IMR-90 (cell line): Measurements from ENCODE around the gene CEP128. TPM values are rescaled to one million over a fixed set of nuclear protein-coding genes. Genes with fewer than 3 reads are reported as not detected.

Experiments used
- ATAC-seq: fragments of 200-7000 bp; cut with Tn5 transposase; 2 replicates; pipeline ENCODE4 v1.9.1; 2020; ENCODE audit warnings: low read depth, mild to moderate bottlenecking, moderate library complexity
- BruUV-seq: library from RNA; stranded (reverse); fragments of 400-500 nt; replicated peaks from 2 replicates; lab custom pipeline; 2021; lab: Mats Ljungman, UMichigan
- CTCF ChIA-PET: fragments of 300-600 bp; formaldehyde crosslinking; extraction: SDS; loops from one replicate; lab custom pipeline; 2021; ENCODE audit warnings: antibody characterized with exemption; lab: Yijun Ruan, JAX
- POLR2A ChIA-PET: fragments of 300-600 bp; sonication (Branson Sonifier 250); formaldehyde crosslinking; loops from one replicate; lab custom pipeline; 2022; ENCODE audit warnings: antibody characterized with exemption; ENCODE audit not compliant: unreplicated experiment; lab: Charles Lee
- DNase-seq: peaks from one replicate; pipeline ENCODE4 v3.0.0; 2013
- H2AFZ ChIP-seq: replicated peaks from 2 replicates; pipeline ENCODE3; 2013; ENCODE audit warnings: low read length, mild to moderate bottlenecking; ENCODE audit not compliant: poor library complexity
- H2AK5ac ChIP-seq: 2 replicates; pipeline ENCODE4 v1.6.1; 2013; ENCODE audit warnings: low read depth, low read length, inconsistent platforms
- H2AK9ac ChIP-seq: replicated peaks from 2 replicates; pipeline ENCODE3; 2013; ENCODE audit warnings: mild to moderate bottlenecking, low read depth, low read length, moderate library complexity; ENCODE audit not compliant: poor library complexity
- H2BK120ac ChIP-seq: 2 replicates; pipeline ENCODE4 v1.6.1; 2013; ENCODE audit warnings: low read depth, low read length, inconsistent platforms
- H2BK15ac ChIP-seq: 3 replicates; pipeline ENCODE4 v1.6.1; 2013; ENCODE audit warnings: low read depth, low read length, inconsistent platforms
- H2BK20ac ChIP-seq: 2 replicates; pipeline ENCODE4 v1.6.1; 2013; ENCODE audit warnings: low read depth, mild to moderate bottlenecking, inconsistent platforms, low read length, moderate library complexity
- H2BK5ac ChIP-seq: 2 replicates; pipeline ENCODE4 v1.6.1; 2013; ENCODE audit warnings: mild to moderate bottlenecking, low read depth, low read length, inconsistent platforms; ENCODE audit not compliant: poor library complexity, severe bottlenecking
- H3K14ac ChIP-seq: replicated peaks from 2 replicates; pipeline ENCODE4 v1.6.1; 2013; ENCODE audit warnings: low read depth, low read length, inconsistent platforms
- H3K18ac ChIP-seq: 2 replicates; pipeline ENCODE4 v1.6.1; 2013; ENCODE audit warnings: low read depth, low read length, control low read depth
- H3K23ac ChIP-seq: 2 replicates; pipeline ENCODE4 v1.6.1; 2013; ENCODE audit warnings: low read depth, low read length, inconsistent platforms
- H3K27ac ChIP-seq: 2 replicates; pipeline ENCODE4 v1.5.1; 2013; ENCODE audit warnings: mild to moderate bottlenecking, control low read depth, low read length; ENCODE audit not compliant: insufficient read depth
- H3K27me3 ChIP-seq: 2 replicates; pipeline ENCODE4 v1.6.1; 2013; ENCODE audit warnings: low read length; ENCODE audit not compliant: control insufficient read depth, insufficient read depth
- H3K36me3 ChIP-seq: 2 replicates; pipeline ENCODE4 v1.6.1; 2013; ENCODE audit warnings: low read length, mixed read lengths; ENCODE audit not compliant: control insufficient read depth, insufficient read depth
- H3K4ac ChIP-seq: 2 replicates; pipeline ENCODE4 v1.6.1; 2013; ENCODE audit warnings: low read depth, low read length, inconsistent platforms
- H3K4me1 ChIP-seq: 2 replicates; pipeline ENCODE4 v1.6.1; 2013; ENCODE audit warnings: low read length, mixed read lengths; ENCODE audit not compliant: control insufficient read depth, insufficient read depth
- H3K4me2 ChIP-seq: 2 replicates; pipeline ENCODE4 v1.6.1; 2013; ENCODE audit warnings: low read depth, mild to moderate bottlenecking, control low read depth, low read length, moderate library complexity
- H3K4me3 ChIP-seq: 2 replicates; pipeline ENCODE4 v1.5.1; 2013; ENCODE audit warnings: low read depth, mild to moderate bottlenecking, control low read depth, low read length, moderate library complexity; ENCODE audit not compliant: insufficient read depth
- H3K56ac ChIP-seq: 2 replicates; pipeline ENCODE4 v1.6.1; 2013; ENCODE audit warnings: low read length, inconsistent platforms; ENCODE audit not compliant: insufficient read depth; ENCODE audit errors: extremely low read depth
- H3K79me1 ChIP-seq, 2 experiments: 2 replicates each; pipeline ENCODE4 v1.6.1; 2013; ENCODE audit warnings: low read length in 2 of 2, inconsistent platforms in 1 of 2, low read depth in 1 of 2
- H3K9ac ChIP-seq: 2 replicates; pipeline ENCODE4 v1.6.1; 2013; ENCODE audit warnings: low read depth, low read length, control low read depth
- H3K9me1 ChIP-seq: 2 replicates; pipeline ENCODE4 v1.6.1; 2013; ENCODE audit warnings: low read length, inconsistent platforms; ENCODE audit not compliant: insufficient read depth
- H3K9me3 ChIP-seq: 2 replicates; pipeline ENCODE4 v1.6.1; 2013; ENCODE audit warnings: low read length; ENCODE audit not compliant: control insufficient read depth, insufficient read depth
- H4K20me1 ChIP-seq: 2 replicates; pipeline ENCODE4 v1.6.1; 2013; ENCODE audit warnings: low read length, inconsistent platforms; ENCODE audit not compliant: insufficient read depth
- H4K5ac ChIP-seq: 2 replicates; pipeline ENCODE4 v1.6.1; 2013; ENCODE audit warnings: mild to moderate bottlenecking, low read depth, low read length, control low read depth
- H4K8ac ChIP-seq, 2 experiments: 2 replicates each; pipeline ENCODE4 v1.6.1; 2013; ENCODE audit warnings: low read depth in 2 of 2, low read length in 2 of 2, control low read depth in 1 of 2, inconsistent platforms in 1 of 2
- H4K91ac ChIP-seq: 2 replicates; pipeline ENCODE4 v1.6.1; 2013; ENCODE audit warnings: low read depth, low read length, inconsistent platforms; ENCODE audit not compliant: insufficient read depth
- BHLHE40 ChIP-seq: fragments of 150-350 bp; IDR thresholded peaks from 2 replicates; pipeline ENCODE4 v1.6.1; 2016; ENCODE audit warnings: mild to moderate bottlenecking, low read depth, low read length
- CEBPB ChIP-seq: IDR thresholded peaks from 2 replicates; pipeline ENCODE4 v1.6.1; 2012; ENCODE audit warnings: low read depth, low read length, improper control_type of control experiment
- CHD1 ChIP-seq: IDR thresholded peaks from 2 replicates; pipeline ENCODE4 v1.6.1; 2012; ENCODE audit warnings: low read depth, low read length, improper control_type of control experiment
- FOS ChIP-seq: fragments of 150-350 bp; IDR thresholded peaks from 2 replicates; pipeline ENCODE4 v1.6.1; 2016; ENCODE audit warnings: low read depth, low read length
- MAFK ChIP-seq: IDR thresholded peaks from 2 replicates; pipeline ENCODE4 v1.6.1; 2012; ENCODE audit warnings: low read depth, low read length, improper control_type of control experiment
- MAZ ChIP-seq: IDR thresholded peaks from 2 replicates; pipeline ENCODE4 v1.6.1; 2012; ENCODE audit warnings: low read depth, mild to moderate bottlenecking, low read length, improper control_type of control experiment, moderate library complexity, borderline replicate concordance
- MXI1 ChIP-seq: IDR thresholded peaks from 2 replicates; pipeline ENCODE4 v1.6.1; 2012; ENCODE audit warnings: low read depth, mild to moderate bottlenecking, low read length, moderate library complexity, borderline replicate concordance
- NFE2L2 ChIP-seq: fragments of 150-350 bp; IDR thresholded peaks from 2 replicates; pipeline ENCODE4 v1.6.1; 2016; ENCODE audit warnings: low read depth, mild to moderate bottlenecking, low read length
- POLR2A ChIP-seq: IDR thresholded peaks from 2 replicates; pipeline ENCODE4 v1.6.1; 2012; ENCODE audit warnings: mild to moderate bottlenecking, low read depth, low read length
- RAD21 ChIP-seq: IDR thresholded peaks from 2 replicates; pipeline ENCODE4 v1.6.1; 2012; ENCODE audit warnings: low read length, improper control_type of control experiment
- RCOR1 ChIP-seq: IDR thresholded peaks from 2 replicates; pipeline ENCODE4 v1.6.1; 2012; ENCODE audit warnings: mild to moderate bottlenecking, low read length, improper control_type of control experiment; ENCODE audit not compliant: insufficient replicate concordance
- RFX5 ChIP-seq: IDR thresholded peaks from 2 replicates; pipeline ENCODE4 v1.8.0; 2012; ENCODE audit warnings: low read depth, mild to moderate bottlenecking, low read length, moderate library complexity
- USF2 ChIP-seq: fragments of 150-350 bp; IDR thresholded peaks from 2 replicates; pipeline ENCODE4 v1.6.1; 2017; ENCODE audit warnings: mild to moderate bottlenecking, antibody characterized with exemption, low read length, low read depth
- WGBS, 2 experiments: methylation state at CpG; one replicate each; pipeline versions ENCODE4 v1.1.5 to v1.1.7; 2013; ENCODE audit warnings: missing lambda C conversion rate in 2 of 2; ENCODE audit not compliant: insufficient read length in 1 of 2; ENCODE audit errors: extremely low coverage in 2 of 2; 5-methylcytosine and 5-hydroxymethylcytosine counted together
- dilution Hi-C: fragments of 300-500 bp; cut with HindIII; formaldehyde crosslinking; loops from one replicate; pipeline ENCODE4 v1.14.3; 2018; ENCODE audit warnings: low sequenced_read_pairs; ENCODE audit not compliant: unreplicated experiment
- in situ Hi-C: fragments of 300-500 bp; cut with MboI; formaldehyde crosslinking; loops from 3 replicates; pipeline ENCODE4 v1.14.3; 2019; ENCODE audit warnings: low sequenced_read_pairs, inconsistent platforms, mixed read lengths
- intact Hi-C: fragments of 100-400 bp; cut with micrococcal nuclease; formaldehyde crosslinking; loops from 2 replicates; pipeline ENCODE4 v1.10.0; 2022
- polyA plus RNA-seq, 3 experiments: library from polyadenylated mRNA; depleted of rRNA; stranded (reverse); fragments of >200 nt; gene quantifications; 2 replicates each; pipeline ENCODE4 v1.2.3, GENCODE V29; 2012; ENCODE audit warnings: low replicate concordance in 1 of 3
- total RNA-seq: library from RNA; depleted of rRNA; stranded (reverse); fragments of >200 nt; gene quantifications from 2 replicates; pipeline ENCODE4 v1.2.3, GENCODE V29; 2012
- TF ChIP-seq, protein P1 (sequence below): conservative IDR thresholded peaks from 2 replicates; pipeline ENCODE4 v1.5.1; 2012; ENCODE audit warnings: mild to moderate bottlenecking, low read depth, low read length, improper control_type of control experiment

The CEP128 gene
- total and polyA plus RNA-seq, 2 of the 4 experiments (the other 2 are of a cell fraction), result 1.9 to 5.7 TPM

DNA sequence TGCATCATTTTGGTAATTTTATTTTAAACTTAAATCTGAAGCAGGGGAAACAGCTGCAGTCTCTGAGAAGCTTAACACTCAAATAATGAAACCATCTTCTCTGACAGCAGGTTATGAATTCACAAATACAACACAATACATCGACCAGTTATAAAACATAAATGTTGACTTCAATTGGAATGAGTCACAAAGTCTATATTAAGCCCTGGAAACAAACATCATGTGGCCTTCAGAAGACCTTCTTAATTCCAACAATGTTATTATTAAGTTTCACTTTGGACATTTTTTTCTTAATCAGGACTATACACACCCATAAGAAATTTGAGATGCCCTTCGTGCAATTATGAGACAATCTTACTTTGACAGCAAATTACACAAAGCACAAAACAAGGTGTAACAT is 68.9 kb downstream of the CEP128 start:
- no TSS peak for BruUV-seq
- H3K14ac ChIP-seq, result no peak overlapping the region
- TF ChIP-seq MXI1 (no peak), NFE2L2 (no peak), RCOR1 (no peak), CEBPB (no peak), MAFK (no peak), USF2 (no peak), BHLHE40 (no peak), CHD1 (no peak), RAD21 (no peak), FOS (no peak), POLR2A (no peak), MAZ (no peak), RFX5 (no peak)
- TF ChIP-seq, protein P1, sequence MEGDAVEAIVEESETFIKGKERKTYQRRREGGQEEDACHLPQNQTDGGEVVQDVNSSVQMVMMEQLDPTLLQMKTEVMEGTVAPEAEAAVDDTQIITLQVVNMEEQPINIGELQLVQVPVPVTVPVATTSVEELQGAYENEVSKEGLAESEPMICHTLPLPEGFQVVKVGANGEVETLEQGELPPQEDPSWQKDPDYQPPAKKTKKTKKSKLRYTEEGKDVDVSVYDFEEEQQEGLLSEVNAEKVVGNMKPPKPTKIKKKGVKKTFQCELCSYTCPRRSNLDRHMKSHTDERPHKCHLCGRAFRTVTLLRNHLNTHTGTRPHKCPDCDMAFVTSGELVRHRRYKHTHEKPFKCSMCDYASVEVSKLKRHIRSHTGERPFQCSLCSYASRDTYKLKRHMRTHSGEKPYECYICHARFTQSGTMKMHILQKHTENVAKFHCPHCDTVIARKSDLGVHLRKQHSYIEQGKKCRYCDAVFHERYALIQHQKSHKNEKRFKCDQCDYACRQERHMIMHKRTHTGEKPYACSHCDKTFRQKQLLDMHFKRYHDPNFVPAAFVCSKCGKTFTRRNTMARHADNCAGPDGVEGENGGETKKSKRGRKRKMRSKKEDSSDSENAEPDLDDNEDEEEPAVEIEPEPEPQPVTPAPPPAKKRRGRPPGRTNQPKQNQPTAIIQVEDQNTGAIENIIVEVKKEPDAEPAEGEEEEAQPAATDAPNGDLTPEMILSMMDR, result no peak
- no peak overlapping the region for H2AK5ac ChIP-seq
- H4K91ac ChIP-seq, result no peak overlapping the region
- WGBS, 2 experiments, result no CpG with 5 or more reads among the region's 2 CpGs
- no peaks in the 10 kb centered on the region for H3K36me3 ChIP-seq
- dilution Hi-C loops (no loop called here), intact Hi-C loops (no loop called here), in situ Hi-C loops (loop anchor here (25.0 kb wide), 2 partner anchors 1610 to 1910 kb away; no protein-coding TSS in a partner anchor)
- H3K9me3 ChIP-seq, result peaks cover 2% of the 10 kb centered on the region
- no peak overlapping the region for H3K4me3 ChIP-seq
- H3K4me2 ChIP-seq, result peak overlapping the region; percentile 20; the same call in 1 of the 2 replicates
- H3K9me1 ChIP-seq, result no peaks in the 10 kb centered on the region
- DNase-seq, result peak; percentile 12
- peaks cover 0 to 2% of the 10 kb centered on the region in 2 experiments; a peak in 1 of 4 replicates for H3K79me1 ChIP-seq
- H3K27me3 ChIP-seq, result no peaks in the 10 kb centered on the region
- ChIA-PET CTCF (no interaction called here), POLR2A (no interaction called here)
- no peak overlapping the region for H2AK9ac ChIP-seq
- no peak overlapping the region for H3K23ac ChIP-seq
- H3K9ac ChIP-seq, result no peak overlapping the region
- no peak overlapping the region for H2BK120ac ChIP-seq
- ATAC-seq, result no peak
- H4K5ac ChIP-seq, result no peak overlapping the region
- H3K18ac ChIP-seq, result no peak overlapping the region
- no peak overlapping the region for H3K4ac ChIP-seq
- H4K20me1 ChIP-seq, result no peaks in the 10 kb centered on the region
- H4K8ac ChIP-seq, result no peak overlapping the region
- H3K4me1 ChIP-seq, result peaks cover 2% of the 10 kb centered on the region; the same call in 1 of the 2 replicates
- H2BK20ac ChIP-seq, result no peak overlapping the region
- H2BK5ac ChIP-seq, result no peak overlapping the region
- no peak overlapping the region for H2AFZ ChIP-seq
- no peak overlapping the region for H3K27ac ChIP-seq
- H2BK15ac ChIP-seq, result no peak overlapping the region
- H3K56ac ChIP-seq, result no peak overlapping the region
